ENCODE data around the gene SDHA.
"Not testable (repeated sequence)": the region's sequence is repeated elsewhere in the genome, so short reads cannot be mapped to it uniquely, and the experiment has no call there.

- not testable (repeated sequence) for TF ChIP-seq CTCF (IDR thresholded peaks at IDR 0.05); EZH2 (IDR thresholded peaks at IDR 0.05; ENCODE audit: borderline replicate concordance, insufficient read depth, low read depth, low read length, poor library complexity, severe bottlenecking)
These were observed 32.9 kb downstream of the SDHA start for GRCh38 chr5:251016-251415.

Data from B cell (primary cell).